Measurements from ENCODE around the gene ZNF846.

ZNF846 gene

DNA sequence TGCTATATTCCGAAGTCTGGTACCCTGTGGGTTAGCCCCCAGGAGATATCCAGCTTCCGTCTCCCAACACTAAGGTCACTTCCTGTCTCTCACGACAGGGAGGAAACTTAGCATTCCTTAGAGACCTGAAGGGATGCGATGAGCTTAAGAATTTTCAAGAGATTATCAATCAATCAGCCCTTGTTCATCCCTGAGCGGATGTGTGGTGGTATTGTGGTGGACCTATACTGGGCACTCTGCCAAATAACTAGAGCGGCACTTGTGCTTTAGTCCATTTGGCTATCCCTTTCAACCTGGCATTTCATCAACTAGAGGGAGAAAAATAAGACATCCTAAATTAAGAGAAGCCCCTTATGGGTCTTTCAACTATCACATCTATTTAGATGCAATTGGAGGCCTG lies 62.7 kb downstream of the ZNF846 start:
- DNase-seq (ENCODE audit: low read depth, low spot score), result no peak
- Histone ChIP-seq H3K27me3 (ENCODE audit: insufficient read depth, insufficient read length) (no peaks in the 10 kb centered on the region), H3K36me3 (ENCODE audit: insufficient read depth, insufficient read length, low read length) (no peaks in the 10 kb centered on the region), H3K9ac (ENCODE audit: insufficient read length, low read depth) (no peak overlapping the region), H3K9me3 (ENCODE audit: insufficient read depth, low read length) (peaks cover 23% of the 10 kb centered on the region), H3K4me1 (ENCODE audit: insufficient read depth, insufficient read length) (no peaks in the 10 kb centered on the region), H3K4me3 (ENCODE audit: insufficient read length, low read depth) (no peak overlapping the region)
- TF ChIP-seq SUZ12 (IDR thresholded peaks at IDR 0.05; ENCODE audit: extremely low read depth, insufficient read depth, insufficient read length), result no peak
- no peak for TF ChIP-seq ZNF274 (IDR thresholded peaks at IDR 0.05; ENCODE audit: low read depth, low read length)

DNA sequence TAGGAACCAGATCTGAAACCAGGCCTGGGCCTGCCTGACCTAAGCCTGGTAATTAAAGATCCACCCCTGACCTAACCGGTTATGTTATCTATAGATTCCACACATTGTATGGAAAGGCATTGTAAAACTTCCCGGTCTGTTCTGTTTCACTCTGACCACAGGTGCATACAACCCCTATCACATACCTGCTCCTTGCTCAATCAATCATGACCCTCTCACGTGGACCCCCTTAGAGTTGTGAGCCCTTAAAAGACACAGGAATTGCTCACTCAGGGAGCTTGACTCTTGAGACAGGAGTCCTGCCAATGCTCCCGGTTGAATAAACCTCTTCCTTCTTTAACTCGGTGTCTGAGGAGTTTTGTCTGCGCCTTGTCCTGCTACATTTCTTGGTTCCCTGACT lies 66.4 kb downstream of the ZNF846 start:
- TF ChIP-seq SUZ12 (IDR thresholded peaks at IDR 0.05; ENCODE audit: extremely low read depth, insufficient read depth, insufficient read length) (no peak), YY1 (IDR thresholded peaks at IDR 0.05; ENCODE audit: insufficient read depth, insufficient read length) (no peak), ZNF274 (IDR thresholded peaks at IDR 0.05; ENCODE audit: low read depth, low read length) (no peak)
- no peak overlapping the region for H3K4me3 ChIP-seq (ENCODE audit: insufficient read length, low read depth)
- no peak overlapping the region for H3K9ac ChIP-seq (ENCODE audit: insufficient read length, low read depth)
- H3K27me3 ChIP-seq (ENCODE audit: insufficient read depth, insufficient read length), result no peaks in the 10 kb centered on the region
- H3K36me3 ChIP-seq (ENCODE audit: insufficient read depth, insufficient read length, low read length), result no peaks in the 10 kb centered on the region
- DNase-seq (ENCODE audit: low read depth, low spot score), result no peak
- H3K4me1 ChIP-seq (ENCODE audit: insufficient read depth, insufficient read length), result no peaks in the 10 kb centered on the region
- H3K9me3 ChIP-seq (ENCODE audit: insufficient read depth, low read length), result peaks cover 8% of the 10 kb centered on the region; the same call in 1 of the 2 replicates
